K562 (cell line): Measurements from ENCODE around the gene IMMP2L. TPM values are rescaled to one million over a fixed set of nuclear protein-coding genes. Genes with fewer than 3 reads are reported as not detected.

ENCODE experiments used
- FIP1L1 ChIP-seq: fragments of 200-400 bp; formaldehyde crosslinking; IDR thresholded peaks from 2 replicates; pipeline ENCODE4 v1.6.1; 2018; ENCODE audit warnings: mild to moderate bottlenecking, low read depth, low read length; ENCODE audit not compliant: poor library complexity, severe bottlenecking
- NFE2 ChIP-seq: IDR thresholded peaks from 2 replicates; pipeline ENCODE4 v1.6.1; 2014; ENCODE audit warnings: antibody characterized with exemption, low read depth
- NR2C2 ChIP-seq, 2 experiments: fragments of 200-800 bp in 1 of 2; sonication (Bioruptor generic) in 1 of 2; sonication (generic) in 1 of 2; formaldehyde crosslinking in 1 of 2; IDR thresholded peaks; 2 replicates each; pipeline versions ENCODE4 v1.6.1 to v1.8.0; 2016 to 2022; ENCODE audit warnings: mild to moderate bottlenecking in 1 of 2, missing compliant biosample characterization in 1 of 2, missing genetic modification characterization in 1 of 2, missing genetic modification reagents in 1 of 2
- PKNOX1 ChIP-seq: fragments of 450-650 bp; IDR thresholded peaks from 2 replicates; pipeline ENCODE4 v1.6.1; 2016
- RAD51 ChIP-seq: fragments of 450-650 bp; IDR thresholded peaks from 2 replicates; pipeline ENCODE4 v1.7.1; 2016; ENCODE audit warnings: low read depth, mild to moderate bottlenecking, borderline replicate concordance
- RBM39 ChIP-seq: fragments of 200-400 bp; formaldehyde crosslinking; optimal IDR thresholded peaks from 2 replicates; pipeline ENCODE3; 2018; ENCODE audit warnings: low read depth, low read length
- WHSC1 ChIP-seq: IDR thresholded peaks from one replicate; pipeline ENCODE4 v1.6.1; 2012; ENCODE audit warnings: low read length, control low read depth, inconsistent platforms
- ZNF253 ChIP-seq: fragments of 250-450 bp; sonication (Bioruptor Pico); conservative IDR thresholded peaks from 2 replicates; pipeline ENCODE4 v1.6.1; 2021; ENCODE audit warnings: mild to moderate bottlenecking
- ZNF655 ChIP-seq: fragments of 250-450 bp; sonication (Bioruptor Pico); IDR thresholded peaks from 2 replicates; pipeline ENCODE4 v1.5.0; 2021
- polyA plus RNA-seq, 8 experiments: library from polyadenylated mRNA; depleted of rRNA in 4 of 8; stranded (reverse) in 5 of 8; unstranded in 3 of 8; fragments of >200 nt; fragmentation: Nextera tagmentation in 2 of 8; fragmentation: Illumina TruSeq in 1 of 8; extraction: Ambion mirVana in 2 of 8; extraction: Trizol in 1 of 8; gene quantifications; 2 replicates each; pipeline versions ENCODE4 v1.2.1 to v1.2.3, GENCODE V29; 2011 to 2014; ENCODE audit warnings: inconsistent platforms in 1 of 8, missing spikeins in 1 of 8
- total RNA-seq, 7 experiments: library from RNA; depleted of rRNA in 6 of 7; stranded (reverse); fragments of >200 nt in 6 of 7; fragmentation: Illumina TruSeq in 2 of 7; extraction: Trizol in 2 of 7; gene quantifications; 2 replicates each; pipeline versions ENCODE4 v1.2.1 to v1.2.3, GENCODE V29; 2011 to 2021; ENCODE audit warnings: low replicate concordance in 1 of 7

IMMP2L gene
- total and polyA plus RNA-seq, 9 of the 15 experiments (the other 6 are each of a cell fraction or from before 2014, with no cell fraction given) = 29.7 to 116 (median 53.0) TPM

GRCh38 chr7:111224354-111225231 is 337.7 kb downstream of the IMMP2L start (continued):
- TF ChIP-seq ZNF655 (no peak), WHSC1 (no peak), FIP1L1 (no peak), NR2C2 (CRISPR knock-in tag; IDR thresholded peaks at IDR 0.05) (no peak), NR2C2 (tag; IDR thresholded peaks at IDR 0.05) (0 out of 2 replicates have a peak, but pooled peaks have one; percentile 21), NFE2 (peak; percentile 82), RBM39 (no peak), ZNF253 (CRISPR knock-in tag) (no peak), PKNOX1 (peak; percentile 55), RAD51 (no peak)
